CD4-positive, alpha-beta T cell treated with Interleukin-15 for 1 hour (primary cell): ENCODE data around the gene TRIM33.
"Not testable (repeated sequence)": the region's sequence is repeated elsewhere in the genome, so short reads cannot be mapped to it uniquely, and the experiment has no call there.

Source experiments
- DNase-seq: peaks from one replicate; pipeline ENCODE4 v3.0.0-alpha.2; 2020

TRIM33 gene

DNA sequence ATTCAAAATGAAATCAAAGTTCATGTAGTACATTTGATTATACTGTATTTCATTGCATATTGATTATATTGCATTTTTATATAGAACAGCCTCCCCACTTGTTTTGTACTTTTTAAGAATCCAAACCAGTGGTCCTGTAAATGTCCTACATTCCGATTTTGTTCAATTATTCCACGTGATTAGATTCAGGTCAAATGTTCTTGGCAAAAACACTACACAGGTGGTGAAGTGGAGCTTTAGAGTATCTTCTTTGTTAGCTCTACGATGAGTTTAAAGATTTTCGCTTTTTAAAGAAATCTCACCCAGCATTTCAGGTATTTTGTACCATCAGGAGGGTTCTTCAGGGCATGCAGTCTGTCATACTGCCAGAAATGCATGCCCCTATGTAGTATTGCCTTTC lies 120.6 kb downstream of the TRIM33 start:
- no peak for DNase-seq

DNA sequence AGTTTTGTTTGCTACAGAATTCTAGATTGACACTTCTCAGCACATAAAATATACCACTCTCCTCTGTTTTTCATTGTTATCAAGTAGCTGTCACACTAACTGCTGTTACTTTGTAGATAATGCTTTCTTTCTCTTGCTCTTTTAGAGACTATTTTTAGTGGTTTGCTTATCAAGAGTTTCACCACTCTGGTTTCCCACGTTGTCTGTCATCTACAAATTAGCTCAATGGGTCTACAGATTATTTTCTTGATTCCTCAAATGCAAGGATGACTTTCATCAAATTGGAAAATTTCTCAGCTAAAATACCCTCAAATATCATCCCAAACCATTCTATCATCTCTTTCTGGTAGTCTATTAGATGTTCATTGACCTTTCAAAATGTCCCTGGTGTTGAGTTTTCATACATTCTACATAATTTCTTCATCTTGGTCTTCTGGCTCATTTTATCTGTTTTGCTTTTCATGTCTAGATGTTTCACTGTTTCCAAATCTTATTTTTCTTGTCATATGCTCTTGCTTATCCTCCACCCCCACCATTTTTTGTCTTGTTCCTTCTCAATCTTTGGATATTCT lies 122.5 kb downstream of the TRIM33 start:
- no peak for DNase-seq

DNA sequence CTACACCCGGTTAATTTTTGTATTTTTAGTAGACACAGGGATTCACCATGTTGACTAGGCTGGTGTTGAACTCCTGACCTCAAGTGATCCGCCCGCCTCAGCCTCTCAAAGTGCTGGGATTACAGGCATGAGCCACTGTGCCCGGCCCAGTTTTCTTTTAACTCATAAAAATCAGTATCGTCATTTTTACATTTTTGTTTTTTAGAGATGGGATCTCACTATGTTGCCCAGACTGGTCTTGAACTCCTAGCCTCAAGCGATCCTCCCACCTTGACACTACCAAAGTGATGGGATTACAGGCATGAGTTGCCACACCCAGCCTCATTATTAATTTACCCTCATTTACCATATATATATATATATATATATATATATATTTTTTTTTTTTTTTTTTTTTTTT lies 123.4 kb downstream of the TRIM33 start:
- not testable (repeated sequence) for DNase-seq

DNA sequence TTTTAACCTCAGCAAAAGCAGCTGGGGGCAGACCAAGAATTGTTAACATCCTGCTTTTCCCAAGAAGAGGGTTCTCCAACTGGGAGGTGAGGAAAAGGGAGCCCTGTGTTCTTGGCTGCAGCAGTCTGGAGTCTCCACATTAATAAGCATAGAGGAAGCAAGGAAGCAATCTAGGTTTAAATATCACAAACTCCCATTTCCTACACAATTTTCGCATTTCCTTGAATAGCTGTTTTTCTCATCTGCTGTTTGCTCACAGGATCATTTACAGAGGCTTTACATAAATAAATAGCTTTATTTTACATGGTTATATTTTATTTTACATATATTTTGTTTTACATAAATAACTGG lies 124.0 kb downstream of the TRIM33 start:
- DNase-seq, result no peak

DNA sequence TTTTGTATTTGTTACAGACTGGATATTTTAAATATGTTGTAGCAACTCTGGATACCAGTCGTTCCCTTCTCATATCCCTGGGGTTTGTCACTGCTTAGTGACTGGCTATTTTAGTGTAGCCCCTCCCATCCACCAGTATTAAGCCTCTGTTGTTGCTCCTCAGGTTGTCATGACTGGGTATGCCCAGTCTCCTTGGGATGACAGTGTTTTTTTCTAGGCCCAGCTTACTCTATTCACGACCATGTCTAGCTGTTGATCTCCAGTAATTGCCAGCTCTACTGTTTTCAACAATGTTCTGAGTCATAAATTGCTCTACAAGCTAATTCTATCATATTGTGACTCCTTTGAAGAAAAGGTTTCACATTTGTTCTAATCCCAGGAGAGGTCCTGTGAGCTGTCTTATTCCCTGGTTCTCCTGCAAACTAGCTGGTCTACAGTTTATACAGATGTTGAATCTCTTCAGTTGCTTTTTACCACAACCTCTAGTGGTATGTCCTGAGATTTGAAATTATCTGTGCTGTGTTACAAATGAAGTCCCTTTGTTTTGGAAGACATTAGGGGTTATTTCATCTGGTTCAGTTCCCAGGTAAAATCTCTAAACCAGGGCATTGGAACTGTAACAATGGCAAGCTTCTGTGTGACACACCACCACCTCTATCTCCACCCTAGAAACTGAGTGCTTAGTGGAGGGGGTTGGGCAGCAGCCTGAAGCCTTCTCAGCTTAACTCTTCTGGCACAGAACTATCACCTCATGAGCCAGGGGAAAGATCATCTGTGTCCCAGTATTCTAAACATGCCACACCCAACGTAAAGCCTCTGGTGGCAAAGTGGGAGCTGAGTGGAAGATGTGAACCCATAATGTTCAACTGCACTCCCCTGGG lies 124.6 kb downstream of the TRIM33 start:
- no peak for DNase-seq

DNA sequence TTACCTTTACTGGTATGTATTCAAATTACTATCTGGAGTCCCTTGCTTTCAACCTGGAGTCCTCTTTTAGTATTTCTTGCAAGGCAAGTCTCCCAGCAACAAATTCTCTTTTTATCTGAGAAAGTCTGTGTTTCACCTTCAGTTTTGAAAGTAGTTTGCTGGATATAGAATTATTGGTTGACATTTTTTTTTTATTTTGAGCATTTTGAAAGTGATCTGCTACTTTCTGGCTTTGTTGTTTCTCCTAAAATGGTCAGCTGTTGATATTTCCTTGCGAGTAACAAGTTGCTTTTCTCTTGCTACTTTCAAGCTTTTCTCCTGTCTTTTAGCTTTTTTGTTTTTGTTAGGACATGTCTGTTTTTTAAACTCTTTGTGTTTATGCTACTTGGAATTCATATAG lies 126.1 kb downstream of the TRIM33 start:
- no peak for DNase-seq

DNA sequence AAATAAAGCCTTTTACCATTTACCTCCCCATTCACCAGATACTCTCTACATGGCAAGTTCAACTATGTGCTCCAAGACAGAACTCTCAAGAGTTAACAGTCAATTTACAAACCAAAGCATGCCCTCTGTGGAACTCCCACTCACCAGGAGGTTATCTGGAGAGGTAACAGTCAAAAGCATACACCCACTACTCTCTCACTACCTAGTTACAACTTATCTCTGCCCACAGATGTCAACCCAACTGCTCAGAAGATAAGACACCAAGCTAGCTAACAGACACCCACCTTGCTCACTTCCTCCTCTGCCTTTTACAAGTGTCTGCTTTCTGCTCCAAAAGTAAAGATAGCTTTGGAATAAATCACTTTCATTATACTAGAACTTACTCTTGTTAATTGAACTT lies 131.0 kb downstream of the TRIM33 start:
- no peak for DNase-seq

DNA sequence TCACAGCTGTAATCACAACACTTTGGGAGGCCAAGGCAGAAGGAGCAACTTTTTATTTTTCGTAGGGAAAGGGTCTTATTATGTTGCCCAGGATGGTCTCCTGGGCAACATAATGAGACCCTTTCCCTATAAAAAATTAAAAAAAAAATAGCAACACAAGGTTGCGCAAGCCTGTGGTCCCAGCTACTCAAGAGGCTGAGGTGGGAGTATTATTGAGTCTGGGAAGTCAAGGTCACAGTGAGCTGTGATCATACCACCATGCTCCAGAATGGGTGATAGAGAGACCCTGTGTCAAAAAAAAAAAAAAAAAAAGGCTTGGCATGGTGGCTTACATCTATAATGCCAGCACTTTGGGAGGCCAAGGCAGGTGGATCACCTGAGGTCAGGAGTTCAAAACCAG lies 131.6 kb downstream of the TRIM33 start:
- no peak for DNase-seq

DNA sequence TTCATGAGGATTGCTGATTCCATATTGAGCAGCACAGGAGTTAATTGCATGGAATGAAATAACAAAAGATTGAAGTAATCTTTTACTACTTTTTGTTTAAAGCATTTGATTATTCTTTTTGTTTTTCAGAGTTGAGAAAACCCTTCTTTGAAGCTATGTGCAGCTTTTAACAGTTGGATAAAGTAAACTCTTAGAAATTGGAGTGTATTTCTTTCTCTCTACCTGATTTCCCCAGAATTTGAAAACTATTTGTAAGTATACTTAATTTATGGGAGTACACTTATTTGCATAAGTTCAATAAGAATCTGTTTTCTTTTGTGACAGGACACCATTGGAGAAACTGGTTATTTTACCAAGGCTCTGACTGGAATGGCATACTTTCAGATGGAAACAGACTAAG lies 133.6 kb downstream of the TRIM33 start:
- no peak for DNase-seq

DNA sequence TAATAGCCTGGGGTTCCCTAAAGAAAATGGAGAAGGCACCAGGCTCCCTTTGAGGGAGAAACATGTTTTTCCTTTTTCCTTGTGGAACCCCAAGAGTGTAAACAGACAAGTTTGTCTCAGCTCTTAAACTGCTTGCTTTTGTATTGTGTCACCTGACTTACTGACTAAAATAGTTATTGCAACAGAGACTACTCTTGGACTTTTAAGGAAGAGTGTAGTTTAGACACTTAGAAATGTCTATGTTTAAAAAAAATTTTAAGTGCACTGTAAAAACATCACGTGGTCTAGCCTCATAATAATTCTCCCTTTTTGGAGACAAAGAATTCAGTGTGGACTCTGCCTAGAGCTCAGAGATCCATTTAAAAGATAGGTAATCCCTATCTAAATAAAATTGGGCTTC lies 141.1 kb downstream of the TRIM33 start:
- no peak for DNase-seq

DNA sequence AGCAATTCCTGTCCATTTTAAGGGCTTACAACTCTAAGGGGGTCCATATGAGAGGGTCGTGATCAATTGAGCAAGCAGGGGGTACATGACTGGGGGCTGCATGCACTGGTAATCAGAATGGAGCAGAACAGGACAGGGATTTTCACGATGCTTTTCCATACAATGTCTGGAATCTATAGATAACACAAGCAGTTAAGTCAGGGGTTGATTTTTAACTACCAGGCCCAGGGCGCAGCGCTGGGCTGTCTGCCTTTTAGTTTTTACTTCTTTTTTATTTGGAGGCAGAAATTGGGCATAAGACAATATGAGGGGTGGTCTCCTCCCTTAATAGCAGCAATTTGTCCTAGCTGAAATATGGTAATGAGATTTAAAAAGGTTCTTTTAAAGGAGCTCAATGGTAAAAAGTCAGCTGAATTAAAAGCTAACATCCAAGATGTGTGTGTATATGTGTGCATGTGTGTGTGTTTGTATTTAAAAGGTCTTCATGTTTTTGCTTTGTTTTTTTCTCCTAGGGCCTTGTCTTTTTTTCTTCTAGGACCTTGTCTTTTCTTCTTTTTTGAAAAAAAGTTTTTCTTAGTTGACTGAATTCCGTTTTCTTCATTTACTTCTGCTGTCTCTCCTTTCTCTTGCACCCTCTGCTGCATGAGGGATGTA lies 141.6 kb downstream of the TRIM33 start:
- DNase-seq, result not testable (repeated sequence)

DNA sequence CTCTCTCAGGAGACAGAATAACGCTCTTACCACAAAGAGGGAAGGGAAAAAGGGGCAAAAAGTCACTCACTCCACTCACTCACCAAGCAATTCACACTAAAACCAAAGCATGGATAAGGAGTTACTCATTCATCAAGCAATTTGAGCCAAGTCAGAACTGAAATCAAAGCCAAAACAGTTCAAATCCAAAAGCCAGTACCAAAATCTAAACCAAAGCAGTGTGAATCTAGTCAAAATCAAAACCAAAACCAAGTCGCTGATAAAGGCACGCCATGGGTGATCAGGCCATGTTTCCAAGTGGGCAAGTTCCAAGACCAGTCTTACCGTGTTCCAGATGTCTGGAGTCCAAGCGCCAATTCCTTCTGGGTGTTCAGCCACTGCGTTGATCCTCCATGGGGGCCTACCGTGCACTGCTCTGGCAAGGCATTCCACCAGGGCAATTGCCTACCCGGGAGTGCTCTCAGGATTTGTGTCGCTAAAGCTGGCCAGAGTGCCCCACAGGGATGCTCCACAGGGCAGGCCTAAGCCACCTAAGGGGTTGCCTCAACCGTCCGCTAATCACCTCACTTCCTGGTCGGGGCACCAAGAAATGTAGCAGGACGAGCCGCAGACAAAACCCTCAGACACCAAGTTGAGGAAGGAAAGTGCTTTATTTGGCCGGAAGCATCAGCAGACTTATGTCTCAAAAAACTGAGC lies 142.3 kb downstream of the TRIM33 start:
- no peak for DNase-seq

DNA sequence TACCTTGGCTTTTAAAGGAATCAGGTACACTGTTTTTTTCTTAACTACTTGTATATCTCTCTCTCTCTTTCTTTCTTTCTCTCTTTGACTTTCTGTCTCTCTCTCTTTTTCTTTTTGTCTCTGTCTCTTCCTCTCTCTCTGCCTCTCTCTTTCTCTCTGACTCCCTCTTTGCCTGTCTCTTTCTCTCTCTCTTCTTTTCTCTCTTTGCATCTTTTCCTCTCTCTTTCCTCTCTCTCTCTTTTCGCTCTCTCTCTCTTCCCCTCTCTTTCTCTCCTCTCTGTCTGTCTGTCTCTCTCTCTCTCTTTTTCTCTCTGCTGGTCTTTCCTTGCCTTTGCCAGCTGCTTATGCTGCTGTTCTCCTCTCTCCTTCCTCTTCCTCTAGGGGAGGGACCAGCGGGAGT lies 143.2 kb downstream of the TRIM33 start:
- no peak for DNase-seq

DNA sequence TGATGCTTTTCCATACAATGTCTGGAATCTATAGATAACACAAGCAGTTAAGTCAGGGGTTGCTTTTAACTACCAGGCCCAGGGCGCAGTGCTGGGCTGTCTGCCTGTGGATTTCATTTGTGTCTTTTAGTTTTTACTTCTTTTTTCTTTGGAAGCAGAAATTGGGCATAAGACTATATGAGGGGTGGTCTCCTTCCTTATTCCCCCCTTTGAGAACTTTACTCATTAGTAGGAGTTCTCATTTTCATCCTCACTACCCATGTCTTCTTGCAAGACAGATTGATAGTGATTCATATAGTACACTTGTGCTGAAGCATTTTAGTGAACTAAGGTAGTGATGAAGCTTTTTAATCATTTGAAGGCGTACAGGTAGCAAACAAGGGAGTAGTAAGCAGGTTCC lies 147.8 kb downstream of the TRIM33 start:
- DNase-seq, result not testable (repeated sequence)

DNA sequence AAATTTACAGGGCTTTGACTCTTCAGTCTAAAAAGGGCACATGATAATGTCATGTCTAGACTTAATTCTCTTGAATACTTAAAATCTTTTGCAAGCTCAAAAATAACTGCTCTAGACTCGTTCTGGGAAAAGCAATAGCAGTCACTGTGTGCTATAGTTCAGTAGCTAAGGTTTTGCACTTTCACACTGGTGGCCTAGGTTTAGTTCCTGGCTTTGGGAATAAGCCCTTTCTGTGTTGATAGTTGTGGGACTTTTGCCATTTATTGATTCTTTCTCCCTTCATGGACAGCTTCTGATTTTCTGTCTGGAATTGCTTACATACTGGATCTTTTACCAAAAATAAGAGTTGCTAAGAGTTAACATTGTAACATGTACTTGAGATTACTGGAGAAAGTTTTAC lies 151.2 kb downstream of the TRIM33 start:
- no peak for DNase-seq

DNA sequence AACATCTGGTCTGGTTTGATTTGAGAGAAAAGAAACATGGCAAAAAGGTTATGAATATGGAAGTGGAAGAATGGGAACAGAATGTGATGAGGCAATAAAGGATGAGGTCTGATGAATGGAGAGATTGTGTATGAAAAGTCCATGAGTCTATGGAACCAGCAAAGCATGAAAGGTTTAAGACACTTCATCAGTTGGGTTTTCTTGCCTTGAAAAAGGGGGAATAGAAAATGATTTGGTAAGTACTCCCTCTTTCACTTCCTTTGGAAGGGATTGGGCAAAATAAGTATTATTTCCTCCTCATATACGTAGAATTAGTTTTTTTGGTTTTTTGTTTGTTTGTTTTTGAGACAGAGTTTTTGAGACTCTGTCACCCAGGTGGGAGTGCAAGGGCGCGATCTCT lies 155.8 kb downstream of the TRIM33 start:
- no peak for DNase-seq

DNA sequence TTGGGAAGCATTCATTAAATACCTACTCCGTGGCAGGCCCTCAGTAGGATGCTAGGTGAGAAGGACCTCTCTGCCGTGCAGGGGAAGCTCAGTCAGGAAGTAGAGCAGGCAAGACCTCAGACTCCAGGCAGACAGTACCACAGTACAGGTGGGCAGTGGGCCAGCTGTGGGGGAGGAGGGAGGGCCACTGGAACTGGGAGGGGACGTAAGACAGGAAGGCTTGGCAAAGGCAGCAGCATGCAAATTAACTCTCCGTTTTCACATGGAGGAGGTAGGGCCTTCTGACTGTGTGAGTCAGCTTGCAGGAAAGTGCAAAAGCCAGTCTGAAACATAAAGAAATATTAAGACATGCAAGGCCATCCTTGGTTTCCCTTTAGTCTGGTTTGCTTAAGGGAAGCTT lies 157.7 kb downstream of the TRIM33 start:
- no peak for DNase-seq

DNA sequence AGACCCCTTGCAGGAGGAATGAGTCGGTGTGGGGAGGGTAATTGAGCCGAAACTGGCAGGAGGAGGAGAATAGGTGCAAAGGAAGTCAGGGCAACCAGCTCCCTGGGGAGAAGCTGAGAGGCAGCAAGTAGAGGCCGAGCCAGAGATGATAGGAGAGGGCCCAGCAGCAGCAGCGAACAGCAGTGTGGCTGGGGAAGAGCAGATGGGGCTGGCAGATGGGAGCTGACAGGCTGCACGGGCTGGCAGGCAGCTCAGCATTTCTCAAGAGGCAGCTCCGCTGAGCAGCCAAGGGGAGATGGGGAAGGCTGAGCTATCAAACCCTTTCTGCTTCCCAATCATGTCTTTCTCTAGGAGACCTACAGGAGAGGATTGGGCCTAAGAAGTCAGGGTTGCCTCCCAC lies 158.2 kb downstream of the TRIM33 start:
- no peak for DNase-seq

DNA sequence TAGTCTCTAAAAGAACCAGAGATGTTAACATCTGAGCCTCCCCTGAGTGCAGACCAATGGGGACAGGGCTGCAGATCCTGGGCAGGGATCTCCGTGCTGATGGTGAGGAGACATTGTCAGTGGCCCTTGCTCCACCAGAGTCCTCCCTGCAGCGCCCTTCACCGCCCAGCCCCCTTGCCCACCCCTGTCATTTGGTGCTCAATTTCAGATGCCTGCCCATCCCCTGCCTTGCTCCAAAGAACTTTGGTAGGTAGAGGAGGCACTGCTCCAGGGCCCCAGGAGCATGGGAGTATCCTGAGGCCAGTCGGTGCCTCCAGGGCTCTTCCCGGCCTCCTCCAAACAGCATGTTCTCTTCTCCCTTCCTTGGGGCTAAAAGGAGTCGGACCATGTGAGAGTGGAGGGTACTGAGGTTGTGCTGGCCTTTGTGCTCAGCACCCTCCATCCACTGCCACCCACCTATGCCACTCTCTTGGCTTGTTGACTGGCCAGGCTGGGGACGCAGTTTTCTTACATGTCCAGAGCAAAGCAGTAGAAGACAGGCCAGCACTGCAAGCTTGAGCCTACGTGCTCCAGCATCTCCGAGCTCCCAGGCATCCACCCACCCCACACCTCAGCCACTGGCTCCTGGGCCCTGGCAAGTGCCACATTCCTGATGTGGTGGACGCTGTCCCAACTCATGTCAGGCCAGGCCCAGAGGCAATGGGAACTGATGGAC lies 160.1 kb downstream of the TRIM33 start:
- DNase-seq, result no peak

DNA sequence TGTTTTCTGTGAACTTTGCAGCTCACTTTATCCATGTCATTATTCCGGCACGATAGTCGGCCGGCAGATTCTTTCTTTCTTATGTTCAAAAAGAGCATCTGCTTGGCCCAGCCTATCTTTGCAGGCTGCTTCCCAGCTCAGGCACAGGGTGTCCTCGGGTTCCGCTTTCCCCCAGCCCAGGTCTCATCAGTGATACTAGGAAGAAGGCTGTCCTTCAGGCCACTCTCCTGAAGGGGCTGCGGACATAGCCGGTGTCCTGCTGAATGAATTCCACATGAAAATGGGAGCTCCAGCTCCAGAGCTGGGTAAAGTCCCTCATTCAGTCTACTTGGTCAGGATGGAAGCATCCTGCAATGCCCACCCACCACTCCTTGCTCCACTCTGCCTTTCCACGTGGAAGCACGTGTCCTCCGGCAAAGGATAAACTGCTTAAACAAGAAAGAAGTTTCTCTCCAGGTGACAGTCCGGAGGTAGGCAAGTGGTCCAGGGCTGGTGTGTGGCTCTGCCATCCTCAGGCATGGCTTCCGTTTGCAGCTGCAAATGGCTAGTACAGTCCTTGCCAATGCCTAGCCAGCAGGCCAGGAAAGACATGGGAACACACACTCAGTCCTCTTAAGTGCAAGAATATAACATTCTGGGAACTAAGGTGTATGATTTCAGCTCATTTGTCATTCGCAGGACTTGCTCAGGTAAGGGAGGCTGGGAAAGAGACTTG lies 161.0 kb downstream of the TRIM33 start:
- DNase-seq, result no peak

DNA sequence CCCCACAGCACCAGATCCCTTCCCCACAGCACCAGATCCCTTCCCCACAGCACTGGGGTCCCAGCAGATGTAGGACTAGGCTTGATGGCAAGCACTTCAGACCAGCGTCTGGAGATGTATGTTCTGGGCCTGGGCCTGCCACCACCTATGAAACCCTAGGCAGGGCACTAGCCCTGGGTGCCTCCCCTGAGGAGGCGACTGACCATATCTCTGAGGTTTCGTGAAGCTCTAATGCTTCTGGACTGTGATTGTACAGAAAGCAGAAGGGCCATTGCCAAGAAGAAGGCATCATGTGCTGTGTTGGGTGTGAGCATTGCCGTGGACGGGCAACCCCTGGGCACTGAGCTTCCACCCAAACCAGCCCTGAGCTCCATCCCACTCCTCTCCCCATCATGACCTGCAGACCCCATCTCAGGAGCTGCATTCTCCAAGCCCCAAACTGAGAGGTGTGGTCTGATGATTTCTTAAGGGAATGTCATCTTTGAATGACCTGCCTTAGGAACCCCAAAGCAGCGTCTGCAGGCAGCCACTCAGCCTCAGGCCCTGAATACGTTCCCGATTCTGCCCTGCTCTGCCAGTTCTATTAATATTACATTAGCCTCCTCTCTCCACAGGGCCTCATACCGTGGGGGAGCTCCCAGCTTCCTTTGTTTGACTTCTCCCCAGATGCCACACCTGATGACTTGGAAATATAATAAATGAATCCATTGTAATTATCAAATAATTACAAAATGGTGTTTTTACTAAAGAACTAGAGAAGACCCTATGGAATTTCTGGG lies 163.4 kb downstream of the TRIM33 start:
- DNase-seq, result no peak
